NOMO-1 treated with DMSO at 0.1 percent for 48 hours (cell line): ENCODE results near the gene TBL1X.

ENCODE experiments used
- DNase-seq: peaks from one replicate; lab custom pipeline; 2025; ENCODE audit not compliant: unreplicated experiment; lab: John Stamatoyannopoulos, UW

Gene TBL1X

DNA sequence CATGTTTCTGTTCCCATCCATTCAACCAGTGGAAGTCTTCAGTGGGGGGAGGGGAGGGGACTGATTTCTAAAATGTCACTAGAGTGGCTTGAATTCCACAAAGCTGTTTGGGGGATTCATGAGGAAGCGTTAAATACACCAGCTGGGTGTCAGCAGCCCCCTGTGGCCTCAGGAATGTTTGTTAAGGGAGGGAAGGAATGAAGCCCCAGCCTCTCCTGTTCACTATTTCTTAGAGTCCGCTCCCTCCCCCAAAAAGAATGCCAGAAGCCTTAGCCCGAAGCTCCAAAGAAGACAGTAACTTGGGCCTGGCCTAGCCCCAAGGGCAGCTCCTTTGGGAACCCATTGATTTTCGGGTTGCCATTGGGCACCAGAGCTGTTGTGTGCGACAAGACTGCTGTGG is 324.7 kb downstream of the TBL1X start:
- DNase-seq: no peak
